Lower lobe of right lung (tissue), 2 donors: Measurements from ENCODE around the gene PKLR. TPM values are rescaled to one million over a fixed set of nuclear protein-coding genes. Genes with fewer than 3 reads are reported as not detected.
"Not testable (repeated sequence)": the region's sequence is repeated elsewhere in the genome, so short reads cannot be mapped to it uniquely, and the experiment has no call there.

Source experiments
- ATAC-seq, 2 donors: fragments of 200-7000 bp; cut with Tn5 transposase; one replicate each; pipeline ENCODE4 v1.9.1; 2020 to 2022; ENCODE audit warnings: mild to moderate bottlenecking in 2 of 2, moderate library complexity in 2 of 2
- DNase-seq: peaks from one replicate; pipeline ENCODE4 v3.0.0-alpha.2; 2020
- H3K27ac ChIP-seq: fragments of 200-600 bp; one replicate; pipeline ENCODE4 v1.8.0; 2022
- H3K27me3 ChIP-seq: fragments of 200-600 bp; one replicate; pipeline ENCODE4 v1.8.0; 2022; ENCODE audit warnings: low read depth
- H3K36me3 ChIP-seq: fragments of 200-600 bp; one replicate; pipeline ENCODE4 v1.8.0; 2022; ENCODE audit warnings: mild to moderate bottlenecking
- H3K4me1 ChIP-seq: fragments of 200-600 bp; one replicate; pipeline ENCODE4 v1.8.0; 2022
- H3K4me3 ChIP-seq: fragments of 200-600 bp; one replicate; pipeline ENCODE4 v1.8.0; 2022; ENCODE audit warnings: mild to moderate bottlenecking
- H3K9me3 ChIP-seq: fragments of 200-600 bp; one replicate; pipeline ENCODE4 v1.8.0; 2022
- CTCF ChIP-seq: fragments of 200-600 bp; IDR thresholded peaks from one replicate; pipeline ENCODE4 v1.8.0; 2022; ENCODE audit warnings: antibody characterized with exemption, mild to moderate bottlenecking
- intact Hi-C: fragments of 100-400 bp; cut with DNase I; formaldehyde crosslinking; loops from one replicate; pipeline ENCODE4 v1.11.0; 2022
- long read RNA-seq: library from polyadenylated mRNA; unstranded; transcript quantifications from one replicate; pipeline ENCODE4 v2.0.0, GENCODE V29; 2021
- total RNA-seq: library from RNA; stranded (reverse); fragmentation: NEBNext Ultra II Directional; extraction: Animal tissue kit (Norgen Biotek cat#: 25700); gene quantifications from one replicate; pipeline ENCODE4 v1.2.1, GENCODE V29; 2021
- donor health status: DM: no; HTN: yes; CAD: no; lungs with severe emphysema.

Gene PKLR
- not detected for total RNA-seq
- long read RNA-seq = 0 reads

DNA sequence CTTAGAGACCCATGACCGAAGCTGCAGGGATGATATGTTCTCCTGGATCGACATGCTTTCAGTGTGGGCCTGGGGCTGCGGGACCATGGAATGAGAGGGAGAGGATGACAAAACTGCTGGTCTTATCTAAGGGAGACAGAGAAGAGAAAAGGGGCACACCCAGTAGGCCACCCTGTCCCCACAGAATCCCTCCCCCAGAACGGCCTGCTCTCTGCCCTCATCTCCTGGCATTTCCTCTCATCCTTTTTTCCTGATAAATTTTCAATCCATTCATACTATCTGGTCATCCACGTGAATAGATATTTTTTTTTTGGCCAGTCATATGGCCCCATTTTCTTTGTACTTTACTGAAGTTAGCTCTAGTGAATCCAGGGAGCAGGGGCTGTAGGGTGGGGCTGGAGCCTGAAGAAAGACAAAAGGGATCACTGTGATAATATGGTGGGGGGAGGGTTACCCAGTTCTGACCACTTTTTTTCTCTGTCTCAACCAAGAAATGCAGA is at the start of gene PKLR:
Gene PKLR, minus strand, starts transcription at position 97 of the 500 bp plus-strand sequence. Its CDS starts 43 bp downstream, at position 54.
- no peak for ATAC-seq

GRCh38 chr1:155342842-155343241 is 41.6 kb upstream of the PKLR start:
- no peak overlapping the region for H3K4me3 ChIP-seq
- no peaks in the 10 kb centered on the region for H3K27me3 ChIP-seq
- TF ChIP-seq CTCF = no peak
- no peaks in the 10 kb centered on the region for H3K9me3 ChIP-seq
- DNase-seq (no peak), ATAC-seq (no peak)
- H3K4me1 ChIP-seq = no peaks in the 10 kb centered on the region
- no peak overlapping the region for H3K27ac ChIP-seq
- intact Hi-C loops = no loop called here
- peaks cover 99% of the 10 kb centered on the region for H3K36me3 ChIP-seq

More for the DNA sequence above, at the start of gene PKLR:
- Histone ChIP-seq H3K9me3 (no peaks in the 10 kb centered on the region), H3K4me3 (no peak within 1 kb of the TSS), H3K27me3 (peaks cover 7% of the 10 kb centered on the region), H3K36me3 (no peaks in the 10 kb centered on the region), H3K27ac (no peak within 1 kb of the TSS), H3K4me1 (no peaks in the 10 kb centered on the region)
- no peak for TF ChIP-seq CTCF
- intact Hi-C loops = no loop called here
- no peak for DNase-seq

DNA sequence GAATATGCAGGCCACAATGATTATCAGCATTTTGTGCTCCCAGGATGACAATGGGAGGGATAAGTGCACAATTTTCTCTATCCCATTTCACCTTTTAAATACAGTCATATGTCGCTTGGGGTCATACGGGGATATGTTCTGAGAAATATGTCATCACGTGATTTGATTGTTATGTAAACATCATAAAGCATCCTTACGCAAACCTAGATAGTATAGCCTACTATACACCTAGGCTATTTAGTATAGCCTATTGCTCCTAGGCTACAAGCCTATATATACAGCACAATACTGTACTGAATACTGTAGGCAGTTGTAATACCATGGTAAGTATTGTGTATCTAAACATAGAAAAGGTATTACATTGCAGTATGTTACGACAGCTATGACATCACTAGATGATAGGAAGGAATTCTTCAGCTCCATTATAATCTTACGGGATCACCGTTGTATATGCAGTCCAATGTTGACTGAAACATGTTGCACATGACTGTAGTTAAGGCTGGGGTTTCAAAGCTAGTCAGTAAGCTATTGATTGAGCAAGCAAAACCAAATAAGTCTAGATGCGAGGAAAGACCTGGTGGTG is 38.4 kb upstream of the PKLR start:
- no peak overlapping the region for H3K27ac ChIP-seq
- H3K4me3 ChIP-seq = no peak overlapping the region
- intact Hi-C loops = no loop called here
- peaks cover 96% of the 10 kb centered on the region for H3K36me3 ChIP-seq
- ATAC-seq (no peak), DNase-seq (no peak)
- H3K27me3 ChIP-seq = no peaks in the 10 kb centered on the region
- no peaks in the 10 kb centered on the region for H3K4me1 ChIP-seq
- TF ChIP-seq CTCF = no peak
- no peaks in the 10 kb centered on the region for H3K9me3 ChIP-seq

GRCh38 chr1:155334962-155335361 is 33.7 kb upstream of the PKLR start:
- Histone ChIP-seq H3K27ac (no peak overlapping the region), H3K4me1 (peaks cover 5% of the 10 kb centered on the region), H3K9me3 (no peaks in the 10 kb centered on the region), H3K36me3 (peaks cover 85% of the 10 kb centered on the region), H3K4me3 (no peak overlapping the region), H3K27me3 (no peaks in the 10 kb centered on the region)
- intact Hi-C loops = no loop called here
- TF ChIP-seq CTCF = no peak
- ATAC-seq (no peak), DNase-seq (no peak)

- no peaks in the 10 kb centered on the region for H3K9me3 ChIP-seq
- TF ChIP-seq CTCF = no peak
- ATAC-seq = peak; percentile 54 to 67
- intact Hi-C loops = no loop called here
- H3K4me1 ChIP-seq = peaks cover 11% of the 10 kb centered on the region
- no peaks in the 10 kb centered on the region for H3K27me3 ChIP-seq
- no peak for DNase-seq
- no peak overlapping the region for H3K4me3 ChIP-seq
- peaks cover 76% of the 10 kb centered on the region for H3K36me3 ChIP-seq
- H3K27ac ChIP-seq = no peak overlapping the region
Measured at GRCh38 chr1:155329980-155330598, 28.9 kb upstream of the PKLR start.

DNA sequence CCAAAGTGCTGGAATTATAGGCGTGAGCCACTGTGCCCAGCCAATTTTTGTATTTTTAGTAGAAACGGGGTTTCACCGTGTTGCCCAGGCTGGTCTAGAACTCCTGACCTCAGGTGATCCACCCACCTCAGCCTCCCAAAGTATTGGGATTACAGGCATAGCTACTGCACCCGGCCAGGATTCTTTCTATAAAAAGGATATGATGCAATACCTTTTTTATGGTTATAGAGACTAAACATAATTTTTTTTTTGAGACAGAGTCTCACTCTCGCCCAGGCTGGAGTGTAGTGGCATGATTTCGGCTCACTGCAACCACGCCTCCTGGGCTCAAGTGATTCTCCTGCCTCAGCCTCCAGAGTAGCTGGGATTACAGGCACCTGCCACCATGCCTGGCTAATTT is 27.6 kb upstream of the PKLR start:
- H3K4me1 ChIP-seq = peaks cover 12% of the 10 kb centered on the region
- DNase-seq, H3K27me3 ChIP-seq, H3K9me3 ChIP-seq, intact Hi-C loops, H3K4me3 ChIP-seq, ATAC-seq, H3K27ac ChIP-seq: not testable (repeated sequence)
- H3K36me3 ChIP-seq = peaks cover 65% of the 10 kb centered on the region
